Measurements from ENCODE around the gene KLK6. TPM values are rescaled to one million over a fixed set of nuclear protein-coding genes. Genes with fewer than 3 reads are reported as not detected.

The KLK6 gene
- total RNA-seq, 1 experiment from 2014 or later = not detected

DNA sequence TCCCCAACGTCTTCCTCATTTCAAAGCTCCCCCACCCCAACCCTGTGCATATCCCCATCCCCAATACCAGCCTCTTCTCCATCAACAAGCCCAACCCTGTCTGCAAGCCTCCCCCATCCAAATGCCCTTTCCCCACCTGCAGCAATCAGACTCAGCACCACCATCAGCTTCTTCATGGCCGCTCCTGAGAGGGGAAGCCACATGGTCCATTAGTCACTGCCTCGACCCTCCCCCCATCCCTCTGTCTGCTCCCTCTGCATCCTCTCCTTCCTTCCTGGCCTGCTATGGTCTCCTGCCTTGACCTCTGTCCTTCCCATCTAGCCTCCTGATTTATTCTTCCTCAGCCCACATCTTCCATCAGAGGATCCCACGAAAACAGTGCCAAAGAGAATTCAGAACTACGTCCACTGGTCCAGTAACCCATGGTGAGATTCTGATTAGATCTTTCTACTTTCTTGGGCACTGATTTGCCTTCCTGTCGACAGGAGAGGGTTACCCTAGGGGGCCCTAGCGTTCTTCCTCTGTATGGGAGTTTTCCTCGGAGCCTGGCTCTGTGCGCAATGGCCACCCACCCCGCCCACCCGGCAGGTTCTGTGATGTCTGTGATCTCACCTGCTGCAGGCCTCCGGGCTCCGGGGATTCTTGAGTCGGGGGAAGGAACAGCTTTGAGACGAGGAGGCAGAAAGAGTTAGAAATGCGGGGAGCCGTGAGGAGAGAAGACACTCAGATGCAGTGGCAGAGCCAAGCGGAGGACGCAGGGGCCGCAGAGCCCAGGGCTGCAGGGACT lies 1.3 kb downstream of the KLK6 start:
- Histone ChIP-seq H3K4me3 (ENCODE audit: low read depth, low read length, poor library complexity, severe bottlenecking) (no peak overlapping the region), H3K4me1 (ENCODE audit: insufficient read depth, low read length, poor library complexity, severe bottlenecking) (no peaks in the 10 kb centered on the region), H3K9me3 (ENCODE audit: low read depth, low read length, poor library complexity, severe bottlenecking) (no peaks in the 10 kb centered on the region), H3K27ac (ENCODE audit: low read depth, low read length, poor library complexity, severe bottlenecking) (no peak overlapping the region), H3K36me3 (ENCODE audit: insufficient read depth, low read length, poor library complexity, severe bottlenecking) (no peaks in the 10 kb centered on the region), H3K27me3 (replicated peaks; ENCODE audit: insufficient read depth, low read depth, low read length, poor library complexity) (peaks cover 45% of the 10 kb centered on the region)
- intact Hi-C loops (cut with micrococcal nuclease; ENCODE audit: unreplicated experiment) = no loop called here
- TF ChIP-seq, protein P1, sequence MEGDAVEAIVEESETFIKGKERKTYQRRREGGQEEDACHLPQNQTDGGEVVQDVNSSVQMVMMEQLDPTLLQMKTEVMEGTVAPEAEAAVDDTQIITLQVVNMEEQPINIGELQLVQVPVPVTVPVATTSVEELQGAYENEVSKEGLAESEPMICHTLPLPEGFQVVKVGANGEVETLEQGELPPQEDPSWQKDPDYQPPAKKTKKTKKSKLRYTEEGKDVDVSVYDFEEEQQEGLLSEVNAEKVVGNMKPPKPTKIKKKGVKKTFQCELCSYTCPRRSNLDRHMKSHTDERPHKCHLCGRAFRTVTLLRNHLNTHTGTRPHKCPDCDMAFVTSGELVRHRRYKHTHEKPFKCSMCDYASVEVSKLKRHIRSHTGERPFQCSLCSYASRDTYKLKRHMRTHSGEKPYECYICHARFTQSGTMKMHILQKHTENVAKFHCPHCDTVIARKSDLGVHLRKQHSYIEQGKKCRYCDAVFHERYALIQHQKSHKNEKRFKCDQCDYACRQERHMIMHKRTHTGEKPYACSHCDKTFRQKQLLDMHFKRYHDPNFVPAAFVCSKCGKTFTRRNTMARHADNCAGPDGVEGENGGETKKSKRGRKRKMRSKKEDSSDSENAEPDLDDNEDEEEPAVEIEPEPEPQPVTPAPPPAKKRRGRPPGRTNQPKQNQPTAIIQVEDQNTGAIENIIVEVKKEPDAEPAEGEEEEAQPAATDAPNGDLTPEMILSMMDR (conservative IDR thresholded peaks at IDR 0.05; ENCODE audit: low read depth, low read length) = no peak
- no peak for TF ChIP-seq EZH2 (IDR thresholded peaks at IDR 0.05; ENCODE audit: borderline replicate concordance, low read depth, low read length, poor library complexity, severe bottlenecking)
- POLR2A ChIA-PET (ENCODE audit: low non-redundant PET) = no interaction called here
- no TSS peak for BruUV-seq (replicated peaks)
- CTCF ChIA-PET = no interaction called here
- DNase-seq (ENCODE audit: low spot score) = no peak

DNA sequence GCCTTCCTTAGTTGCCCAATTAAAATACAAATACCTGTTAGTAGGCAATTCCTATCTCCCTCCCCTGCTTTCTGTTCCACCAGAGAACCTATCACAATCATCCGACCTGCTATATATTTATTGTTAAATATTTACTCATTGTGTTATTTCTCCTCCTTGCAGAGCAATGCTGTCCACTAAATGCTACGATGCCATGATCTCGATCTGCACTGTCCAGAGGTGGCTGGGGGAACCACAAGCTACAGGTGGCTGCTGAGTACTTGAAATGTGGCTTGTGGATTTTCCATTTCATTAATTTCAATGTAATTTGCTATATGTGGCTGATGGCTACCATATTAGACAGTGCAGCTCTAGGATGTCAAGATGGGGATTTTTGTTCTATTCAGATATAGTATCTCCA lies 5.1 kb downstream of the KLK6 start:
- H3K9me3 ChIP-seq (ENCODE audit: low read depth, low read length, poor library complexity, severe bottlenecking) = no peaks in the 10 kb centered on the region
- H3K27ac ChIP-seq (ENCODE audit: low read depth, low read length, poor library complexity, severe bottlenecking) = no peak overlapping the region
- ChIA-PET POLR2A (ENCODE audit: low non-redundant PET) (no interaction called here), CTCF (no interaction called here)
- no TSS peak for BruUV-seq (replicated peaks)
- H3K36me3 ChIP-seq (ENCODE audit: insufficient read depth, low read length, poor library complexity, severe bottlenecking) = no peaks in the 10 kb centered on the region
- DNase-seq (ENCODE audit: low spot score) = no peak
- H3K4me1 ChIP-seq (ENCODE audit: insufficient read depth, low read length, poor library complexity, severe bottlenecking) = no peaks in the 10 kb centered on the region
- H3K4me3 ChIP-seq (ENCODE audit: low read depth, low read length, poor library complexity, severe bottlenecking) = no peak overlapping the region
- intact Hi-C loops (cut with micrococcal nuclease; ENCODE audit: unreplicated experiment) = no loop called here
- H3K27me3 ChIP-seq (replicated peaks; ENCODE audit: insufficient read depth, low read depth, low read length, poor library complexity) = peaks cover 33% of the 10 kb centered on the region
- no peak for TF ChIP-seq EZH2 (IDR thresholded peaks at IDR 0.05; ENCODE audit: borderline replicate concordance, low read depth, low read length, poor library complexity, severe bottlenecking)
- TF ChIP-seq, protein P1 (conservative IDR thresholded peaks at IDR 0.05; ENCODE audit: low read depth, low read length) = no peak

DNA sequence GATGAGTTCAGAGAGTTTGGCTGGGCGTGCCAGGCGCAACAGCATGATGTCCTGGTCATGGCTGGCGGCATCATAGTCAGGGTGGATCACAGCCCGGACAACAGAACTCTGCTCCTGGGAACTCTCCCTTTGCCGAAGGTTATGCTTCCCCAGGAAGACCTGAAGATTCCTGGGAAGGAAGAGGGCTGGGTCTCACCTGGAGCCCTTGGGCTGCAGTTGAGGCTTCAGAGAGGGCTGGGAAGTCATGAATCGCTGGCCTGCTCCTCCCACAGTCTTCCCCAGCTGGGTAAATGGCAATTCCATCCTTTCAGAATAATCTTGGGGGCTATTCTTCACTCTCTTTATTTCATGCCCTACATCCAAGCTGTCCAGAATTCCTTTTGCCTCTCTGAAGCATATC lies 6.0 kb downstream of the KLK6 start:
- intact Hi-C loops (cut with micrococcal nuclease; ENCODE audit: unreplicated experiment) = no loop called here
- H3K9me3 ChIP-seq (ENCODE audit: low read depth, low read length, poor library complexity, severe bottlenecking) = no peaks in the 10 kb centered on the region
- H3K4me3 ChIP-seq (ENCODE audit: low read depth, low read length, poor library complexity, severe bottlenecking) = no peak overlapping the region
- H3K27ac ChIP-seq (ENCODE audit: low read depth, low read length, poor library complexity, severe bottlenecking) = no peak overlapping the region
- no peaks in the 10 kb centered on the region for H3K36me3 ChIP-seq (ENCODE audit: insufficient read depth, low read length, poor library complexity, severe bottlenecking)
- peaks cover 34% of the 10 kb centered on the region for H3K27me3 ChIP-seq (replicated peaks; ENCODE audit: insufficient read depth, low read depth, low read length, poor library complexity)
- CTCF ChIA-PET = no interaction called here
- no peak for DNase-seq (ENCODE audit: low spot score)
- no TSS peak for BruUV-seq (replicated peaks)
- POLR2A ChIA-PET (ENCODE audit: low non-redundant PET) = no interaction called here
- H3K4me1 ChIP-seq (ENCODE audit: insufficient read depth, low read length, poor library complexity, severe bottlenecking) = no peaks in the 10 kb centered on the region
- TF ChIP-seq, protein P1 (conservative IDR thresholded peaks at IDR 0.05; ENCODE audit: low read depth, low read length) = no peak
- TF ChIP-seq EZH2 (IDR thresholded peaks at IDR 0.05; ENCODE audit: borderline replicate concordance, low read depth, low read length, poor library complexity, severe bottlenecking) = no peak
